Suppressor macrophage (primary cell): ENCODE measurements around the gene RNF180.
A peak's percentile ranks its signal among the peaks of the same experiment; 100 is the strongest.
"Not testable (repeated sequence)": the region's sequence is repeated elsewhere in the genome, so short reads cannot be mapped to it uniquely, and the experiment has no call there.

Source experiments
- DNase-seq, 4 experiments: peaks; one replicate each; pipeline ENCODE4 v3.0.0-alpha.2; 2020 to 2022

Gene RNF180

GRCh38 chr5:64285188-64286130, 119.8 kb downstream of the RNF180 start:
- no peak for DNase-seq

GRCh38 chr5:64286381-64286780, 120.7 kb downstream of the RNF180 start:
- DNase-seq: no peak

- not testable (repeated sequence) for DNase-seq
Observed at GRCh38 chr5:64288496-64288895, 122.9 kb downstream of the RNF180 start.

GRCh38 chr5:64292611-64293215, 127.1 kb downstream of the RNF180 start:
- no peak for DNase-seq

- DNase-seq: no peak
Observed at GRCh38 chr5:64295101-64295500, 129.5 kb downstream of the RNF180 start.

- no peak for DNase-seq
Observed at GRCh38 chr5:64298586-64298985, 132.9 kb downstream of the RNF180 start.

GRCh38 chr5:64299805-64300204, 134.2 kb downstream of the RNF180 start:
- no peak for DNase-seq

- no peak for DNase-seq
Observed at GRCh38 chr5:64301566-64301965, 135.9 kb downstream of the RNF180 start.

GRCh38 chr5:64308135-64308534, 142.5 kb downstream of the RNF180 start:
- no peak for DNase-seq

GRCh38 chr5:64312491-64312890, 146.8 kb downstream of the RNF180 start:
- no peak for DNase-seq

- no peak for DNase-seq
Observed at GRCh38 chr5:64315778-64316177, 150.1 kb downstream of the RNF180 start.

- DNase-seq: no peak
Observed at GRCh38 chr5:64318175-64318574, 152.5 kb downstream of the RNF180 start.

- DNase-seq: no peak
Observed at GRCh38 chr5:64323591-64323990, 157.9 kb downstream of the RNF180 start.

- no peak for DNase-seq
Observed at GRCh38 chr5:64330728-64331231, 165.1 kb downstream of the RNF180 start.

- no peak for DNase-seq
Observed at GRCh38 chr5:64331597-64332277, 166.1 kb downstream of the RNF180 start.

- no peak for DNase-seq
Observed at GRCh38 chr5:64333886-64334285, 168.2 kb downstream of the RNF180 start.

GRCh38 chr5:64339769-64340168, 174.1 kb downstream of the RNF180 start:
- DNase-seq: no peak

- no peak for DNase-seq
Observed at GRCh38 chr5:64340293-64340692, 174.7 kb downstream of the RNF180 start.

- DNase-seq: no peak
Observed at GRCh38 chr5:64341340-64341739, 175.7 kb downstream of the RNF180 start.

GRCh38 chr5:64344501-64344900, 178.9 kb downstream of the RNF180 start:
- DNase-seq: no peak

- DNase-seq: no peak
Observed at GRCh38 chr5:64347309-64347708, 181.7 kb downstream of the RNF180 start.

- DNase-seq: no peak
Observed at GRCh38 chr5:64364426-64364825, 198.8 kb downstream of the RNF180 start.

GRCh38 chr5:64384765-64385164, 219.1 kb downstream of the RNF180 start:
- peak in 1 of 4 experiments; percentile 6 for DNase-seq
